Caco-2 (cell line): ENCODE measurements around the gene GJD2. TPM values are rescaled to one million over a fixed set of nuclear protein-coding genes. Genes with fewer than 3 reads are reported as not detected.

ENCODE experiments used
- BruUV-seq: library from RNA; stranded (reverse); fragments of 400-500 nt; replicated peaks from 2 replicates; lab custom pipeline; 2021; lab: Mats Ljungman, UMichigan
- CTCF ChIA-PET: fragments of 300-600 bp; sonication (Branson Sonifier 250); formaldehyde crosslinking; loops from one replicate; lab custom pipeline; 2022; ENCODE audit warnings: antibody characterized with exemption; lab: Charles Lee
- POLR2A ChIA-PET: fragments of 300-600 bp; sonication (Branson Sonifier 250); formaldehyde crosslinking; loops from one replicate; lab custom pipeline; 2022; ENCODE audit warnings: antibody characterized with exemption; lab: Charles Lee
- DNase-seq, 2 experiments: peaks; one replicate each; pipeline versions ENCODE4 v3.0.0 to v3.0.0-alpha.2; 2020 to 2022
- H3K27me3 ChIP-seq: replicated peaks from 2 replicates; pipeline ENCODE4 v1.6.0; 2011; ENCODE audit warnings: low read length; ENCODE audit not compliant: control insufficient read depth, insufficient read depth
- H3K36me3 ChIP-seq: 2 replicates; pipeline ENCODE4 v1.5.1; 2011; ENCODE audit warnings: low read length; ENCODE audit not compliant: control insufficient read depth, insufficient read depth
- H3K4me1 ChIP-seq: fragments of 250-450 bp; sonication (Bioruptor Pico); 2 replicates; pipeline ENCODE4 v1.5.1; 2020; ENCODE audit warnings: mild to moderate bottlenecking
- H3K4me3 ChIP-seq: 2 replicates; pipeline ENCODE4 v1.5.1; 2011; ENCODE audit warnings: low read depth, mild to moderate bottlenecking, control low read depth, low read length
- H3K9me3 ChIP-seq: fragments of 250-450 bp; sonication (Bioruptor Pico); 2 replicates; pipeline ENCODE4 v1.5.1; 2020; ENCODE audit warnings: mild to moderate bottlenecking, moderate library complexity
- H3K27ac Mint-ChIP-seq: one replicate; pipeline ENCODE4 v1.8.0; 2022; ENCODE audit warnings: mixed read lengths; ENCODE audit not compliant: unreplicated experiment
- H3K27me3 Mint-ChIP-seq: one replicate; pipeline ENCODE4 v1.8.0; 2022; ENCODE audit warnings: mixed read lengths; ENCODE audit not compliant: insufficient read depth, unreplicated experiment
- H3K36me3 Mint-ChIP-seq: one replicate; pipeline ENCODE4 v1.8.0; 2022; ENCODE audit warnings: mild to moderate bottlenecking, mixed read lengths; ENCODE audit not compliant: insufficient read depth, unreplicated experiment
- H3K4me1 Mint-ChIP-seq: one replicate; pipeline ENCODE4 v1.8.0; 2022; ENCODE audit warnings: low read depth, mixed read lengths; ENCODE audit not compliant: unreplicated experiment
- H3K4me3 Mint-ChIP-seq: one replicate; pipeline ENCODE4 v1.8.0; 2022; ENCODE audit warnings: mild to moderate bottlenecking, moderate library complexity, mixed read lengths; ENCODE audit not compliant: unreplicated experiment
- H3K9me3 Mint-ChIP-seq: one replicate; pipeline ENCODE4 v1.8.0; 2022; ENCODE audit warnings: mixed read lengths; ENCODE audit not compliant: unreplicated experiment
- CTCF ChIP-seq, 2 experiments: fragments of 200-600 bp in 1 of 2; IDR thresholded peaks; 1 replicate in 1 of 2; 2 replicates in 1 of 2; pipeline versions ENCODE4 v1.5.1 to v1.8.0; 2011 to 2022; ENCODE audit warnings: antibody characterized with exemption in 1 of 2, control low read depth in 1 of 2, inconsistent platforms in 1 of 2, low read depth in 1 of 2, low read length in 1 of 2, mild to moderate bottlenecking in 1 of 2, moderate library complexity in 1 of 2; ENCODE audit not compliant: insufficient read depth in 1 of 2, severe bottlenecking in 1 of 2, unreplicated experiment in 1 of 2
- intact Hi-C: fragments of 100-400 bp; cut with micrococcal nuclease; formaldehyde crosslinking; loops from one replicate; pipeline ENCODE4 v1.10.0; 2022; ENCODE audit not compliant: unreplicated experiment
- total RNA-seq: library from RNA; stranded (reverse); gene quantifications from 2 replicates; pipeline ENCODE4 v1.2.3, GENCODE V29; 2022

Gene GJD2
- total RNA-seq, 1 experiment from 2014 or later = not detected

DNA sequence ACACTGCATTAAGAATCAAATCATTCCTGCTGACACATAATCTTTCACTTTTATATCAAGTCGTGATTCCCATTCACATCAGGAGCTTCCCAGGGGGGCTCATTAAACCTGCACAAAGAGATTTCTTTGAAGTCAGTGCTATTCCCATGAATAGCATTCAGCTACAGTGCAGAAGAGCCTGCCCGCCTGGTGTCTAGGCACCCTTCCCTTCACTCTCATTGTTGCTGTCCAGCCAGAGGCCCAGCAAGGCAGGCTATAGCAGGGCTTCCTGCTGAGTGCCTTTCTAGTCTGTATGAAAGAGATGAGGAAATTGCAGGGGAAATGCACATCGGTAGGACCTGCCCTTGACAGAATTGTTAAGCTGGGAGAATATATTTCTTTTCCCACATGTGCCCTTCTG, 4.5 kb upstream of the GJD2 start:
- Histone ChIP-seq H3K4me3 (no peak overlapping the region), H3K4me1 (no peaks in the 10 kb centered on the region), H3K27me3 (no peaks in the 10 kb centered on the region), H3K9me3 (no peaks in the 10 kb centered on the region), H3K36me3 (no peaks in the 10 kb centered on the region)
- ChIA-PET CTCF (no interaction called here), POLR2A (no interaction called here)
- no TSS peak for BruUV-seq
- Mint-ChIP-seq H3K4me1 (no peaks in the 10 kb centered on the region), H3K4me3 (no peak overlapping the region), H3K9me3 (no peaks in the 10 kb centered on the region), H3K27me3 (peaks cover 29% of the 10 kb centered on the region), H3K36me3 (no peaks in the 10 kb centered on the region), H3K27ac (no peak overlapping the region)
- DNase-seq = no peak
- intact Hi-C loops = no loop called here
- TF ChIP-seq CTCF (IDR thresholded peaks at IDR 0.05; ENCODE audit: insufficient read depth in 1 of 2, low read depth in 1 of 2, low read length in 1 of 2, severe bottlenecking in 1 of 2, unreplicated experiment in 1 of 2) = no peak

GRCh38 chr15:34757262-34757661, 2.5 kb upstream of the GJD2 start:
- peaks cover 19% of the 10 kb centered on the region for H3K27me3 Mint-ChIP-seq
- Histone ChIP-seq H3K9me3 (no peaks in the 10 kb centered on the region), H3K4me3 (no peak overlapping the region), H3K27me3 (no peaks in the 10 kb centered on the region), H3K36me3 (no peaks in the 10 kb centered on the region), H3K4me1 (no peaks in the 10 kb centered on the region)
- no peaks in the 10 kb centered on the region for H3K9me3 Mint-ChIP-seq
- TF ChIP-seq CTCF (IDR thresholded peaks at IDR 0.05; ENCODE audit: insufficient read depth in 1 of 2, low read depth in 1 of 2, low read length in 1 of 2, severe bottlenecking in 1 of 2, unreplicated experiment in 1 of 2) = no peak
- no TSS peak for BruUV-seq
- H3K4me3 Mint-ChIP-seq = no peak overlapping the region
- CTCF ChIA-PET = no interaction called here
- no peak for DNase-seq
- POLR2A ChIA-PET = no interaction called here
- no peaks in the 10 kb centered on the region for H3K36me3 Mint-ChIP-seq
- intact Hi-C loops = no loop called here
- H3K27ac Mint-ChIP-seq = no peak overlapping the region
- H3K4me1 Mint-ChIP-seq = no peaks in the 10 kb centered on the region

- no peaks in the 10 kb centered on the region for H3K9me3 ChIP-seq
- H3K9me3 Mint-ChIP-seq = no peaks in the 10 kb centered on the region
- ChIA-PET POLR2A (no interaction called here), CTCF (no interaction called here)
- H3K4me3 ChIP-seq = no peak overlapping the region
- H3K4me3 Mint-ChIP-seq = no peak overlapping the region
- H3K4me1 ChIP-seq = no peaks in the 10 kb centered on the region
- no peaks in the 10 kb centered on the region for H3K36me3 Mint-ChIP-seq
- H3K27ac Mint-ChIP-seq = no peak overlapping the region
- no peaks in the 10 kb centered on the region for H3K4me1 Mint-ChIP-seq
- no peak for TF ChIP-seq CTCF (IDR thresholded peaks at IDR 0.05; ENCODE audit: insufficient read depth in 1 of 2, low read depth in 1 of 2, low read length in 1 of 2, severe bottlenecking in 1 of 2, unreplicated experiment in 1 of 2)
- H3K27me3 Mint-ChIP-seq = peaks cover 17% of the 10 kb centered on the region
- H3K36me3 ChIP-seq = no peaks in the 10 kb centered on the region
- no peak for DNase-seq
- no peaks in the 10 kb centered on the region for H3K27me3 ChIP-seq
- BruUV-seq = no TSS peak
- intact Hi-C loops = no loop called here
Measured at GRCh38 chr15:34755419-34755773, 598 bp upstream of the GJD2 start.
